GM18951 (cell line): ENCODE results near the gene XAF1.
"Not testable (repeated sequence)": the region's sequence is repeated elsewhere in the genome, so short reads cannot be mapped to it uniquely, and the experiment has no call there.

Experiments used
- POLR2A ChIP-seq: IDR thresholded peaks from 4 replicates; pipeline ENCODE4 v1.6.1; 2011; ENCODE audit warnings: mild to moderate bottlenecking; ENCODE audit not compliant: insufficient read length, insufficient read depth; ENCODE audit errors: extremely low read depth
- in situ Hi-C: fragments of 300-500 bp; cut with MboI; formaldehyde crosslinking; loops from one replicate; pipeline ENCODE4 v1.12.0; 2022; ENCODE audit warnings: low sequenced_read_pairs, mixed read lengths, inconsistent platforms; ENCODE audit not compliant: unreplicated experiment

XAF1 gene

GRCh38 chr17:6799738-6800137 is 43.9 kb downstream of the XAF1 start:
- in situ Hi-C loops: no loop called here
- TF ChIP-seq POLR2A: no peak

GRCh38 chr17:6800422-6801027 is 44.7 kb downstream of the XAF1 start:
- no peak for TF ChIP-seq POLR2A
- in situ Hi-C loops: no loop called here

GRCh38 chr17:6811510-6811909 is 55.7 kb downstream of the XAF1 start:
- in situ Hi-C loops: no loop called here
- no peak for TF ChIP-seq POLR2A

DNA sequence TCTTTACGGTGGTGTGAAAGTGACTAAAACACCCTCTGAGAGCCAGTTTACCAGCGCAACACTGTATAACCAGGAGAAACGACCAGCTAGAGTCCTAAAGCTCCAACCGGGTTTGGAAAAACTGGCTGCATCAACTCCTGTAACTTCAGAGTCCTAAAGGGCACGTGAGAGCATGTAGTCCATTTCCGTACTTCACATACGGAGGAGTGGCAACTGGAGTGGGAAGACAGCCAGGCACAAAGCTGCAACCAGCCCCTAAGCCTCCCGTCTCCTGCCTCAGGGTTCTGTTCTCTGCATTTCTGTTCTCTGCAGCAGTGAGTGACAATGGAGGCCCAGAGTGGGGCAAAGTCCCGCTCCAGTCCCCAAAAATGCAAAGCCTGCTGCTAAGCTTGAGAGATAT is 56.4 kb downstream of the XAF1 start:
- no peak for TF ChIP-seq POLR2A
- in situ Hi-C loops: no loop called here

GRCh38 chr17:6815775-6816174 is 59.9 kb downstream of the XAF1 start:
- no peak for TF ChIP-seq POLR2A
- in situ Hi-C loops: no loop called here

- in situ Hi-C loops: not testable (repeated sequence)
Measured at GRCh38 chr17:6816368-6816767, 60.5 kb downstream of the XAF1 start.

GRCh38 chr17:6818938-6819337 is 63.1 kb downstream of the XAF1 start:
- in situ Hi-C loops: no loop called here
- no peak for TF ChIP-seq POLR2A

DNA sequence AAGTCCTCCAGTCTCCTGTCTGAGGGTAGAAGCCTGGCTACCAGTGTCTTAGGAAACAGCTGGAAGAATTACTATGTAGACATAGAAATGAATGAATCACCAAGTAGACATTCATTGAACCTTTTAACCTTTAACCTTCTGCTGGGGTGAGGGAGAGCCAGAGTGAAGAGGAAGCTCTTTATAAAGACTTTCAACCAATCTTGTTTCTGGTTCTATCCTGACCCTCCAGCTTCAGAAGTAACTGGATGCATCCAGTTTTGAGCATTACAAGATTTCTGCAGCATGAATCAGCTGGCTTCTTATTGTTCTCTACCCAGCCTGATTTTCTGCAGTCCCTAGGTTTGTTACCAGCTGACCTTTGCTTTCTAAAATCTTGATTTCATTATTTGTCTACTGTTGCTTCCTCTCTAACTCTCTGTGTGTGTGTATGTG is 67.2 kb downstream of the XAF1 start:
- in situ Hi-C loops: no loop called here
- no peak for TF ChIP-seq POLR2A
